ENCODE results near the gene GPATCH3.

GRCh38 chr1:26946270-26946669, 46.0 kb upstream of the GPATCH3 start:
- TF ChIP-seq POLR2AphosphoS5 (IDR thresholded peaks at IDR 0.05; ENCODE audit: low read depth, low read length) (no peak), REST (IDR thresholded peaks at IDR 0.05; ENCODE audit: insufficient read depth in 1 of 2, low read depth in 2 of 2, low read length in 2 of 2) (no peak)

Data from PFSK-1 (cell line).